ENCODE measurements around the gene CALR.
A peak's percentile ranks its signal among the peaks of the same experiment; 100 is the strongest.
"Not testable (repeated sequence)": the region's sequence is repeated elsewhere in the genome, so short reads cannot be mapped to it uniquely, and the experiment has no call there.

Gene CALR

GRCh38 chr19:12953799-12954611 lies 15.6 kb downstream of the CALR start:
- peak; percentile 90 to 91 for DNase-seq

GRCh38 chr19:12954612-12954962 lies 16.2 kb downstream of the CALR start:
- no peak for DNase-seq

GRCh38 chr19:12955575-12955974 lies 17.2 kb downstream of the CALR start:
- DNase-seq = not testable (repeated sequence)

GRCh38 chr19:12955996-12956395 lies 17.6 kb downstream of the CALR start:
- DNase-seq = no peak

GRCh38 chr19:12956446-12957388 lies 18.3 kb downstream of the CALR start, which contains the start of gene GADD45GIP1:
GADD45GIP1 (minus strand) TSS chr19:12957223; CDS start chr19:12957212, 11 bp downstream.
- DNase-seq = peak; percentile 26 to 77

GRCh38 chr19:12957389-12957952 lies 19.1 kb downstream of the CALR start:
- not testable (repeated sequence) for DNase-seq

- no peak for DNase-seq
Observed at GRCh38 chr19:12959481-12959880, 21.1 kb downstream of the CALR start.

- peak; percentile 89 to 90 for DNase-seq
Observed at GRCh38 chr19:12965017-12965811, 26.8 kb downstream of the CALR start.

- no peak for DNase-seq
Observed at GRCh38 chr19:12965812-12966135, 27.4 kb downstream of the CALR start.

GRCh38 chr19:12967907-12968306 lies 29.5 kb downstream of the CALR start:
- no peak for DNase-seq

- peak; percentile 67 for DNase-seq
Observed at GRCh38 chr19:12969292-12969988, 31.0 kb downstream of the CALR start, which contains the start of gene DAND5. DAND5 (plus strand) TSS chr19:12969576; CDS start chr19:12969661, 85 bp downstream.

GRCh38 chr19:12970070-12970820 lies 31.8 kb downstream of the CALR start:
- no peak for DNase-seq

GRCh38 chr19:12973236-12973635 lies 34.8 kb downstream of the CALR start:
- DNase-seq = no peak

GRCh38 chr19:12974301-12975220 lies 36.2 kb downstream of the CALR start:
- peak; percentile 96 to 97 for DNase-seq

GRCh38 chr19:12975221-12975741 lies 36.9 kb downstream of the CALR start:
- DNase-seq = peak; percentile 95

GRCh38 chr19:12976109-12976508 lies 37.7 kb downstream of the CALR start:
- DNase-seq = peak in 1 of 2 experiments; percentile 37

GRCh38 chr19:12979974-12980373 lies 41.6 kb downstream of the CALR start:
- no peak for DNase-seq

GRCh38 chr19:12982648-12983047 lies 44.2 kb downstream of the CALR start:
- DNase-seq = no peak

- DNase-seq = no peak
Observed at GRCh38 chr19:12983091-12983490, 44.7 kb downstream of the CALR start.

All from NCI-H524 (cell line).